GM23338 (cell line): ENCODE data around the gene ENTPD8. TPM values are rescaled to one million over a fixed set of nuclear protein-coding genes. Genes with fewer than 3 reads are reported as not detected.

Experiments
- ATAC-seq: fragments of 200-7000 bp; cut with Tn5 transposase; 3 replicates; pipeline ENCODE4 v1.9.1; 2020
- DNase-seq: peaks from one replicate; pipeline ENCODE4 v3.0.0-alpha.2; 2015; ENCODE audit warnings: low spot score
- H2AFZ ChIP-seq: fragments of 200-600 bp; sonication (generic); 2 replicates; pipeline ENCODE4 v1.8.0; 2016; ENCODE audit warnings: antibody characterized with exemption, mild to moderate bottlenecking, moderate library complexity
- H3F3A ChIP-seq: fragments of 200-600 bp; sonication (generic); replicated peaks from 2 replicates; pipeline ENCODE4 v1.8.0; 2017; ENCODE audit warnings: antibody characterized with exemption, mixed run types, low read depth
- H3K27ac ChIP-seq: fragments of 200-600 bp; sonication (generic); 2 replicates; pipeline ENCODE4 v1.6.1; 2016; ENCODE audit warnings: low read depth
- H3K27me3 ChIP-seq: fragments of 200-600 bp; sonication (generic); 2 replicates; pipeline ENCODE4 v1.8.0; 2016; ENCODE audit warnings: mild to moderate bottlenecking, mixed run types, moderate library complexity; ENCODE audit not compliant: insufficient read depth
- H3K36me3 ChIP-seq: fragments of 200-600 bp; sonication (generic); 2 replicates; pipeline ENCODE4 v1.8.0; 2016; ENCODE audit warnings: mild to moderate bottlenecking; ENCODE audit not compliant: insufficient read depth
- H3K4me1 ChIP-seq: fragments of 200-600 bp; sonication (generic); 2 replicates; pipeline ENCODE4 v1.8.0; 2016; ENCODE audit warnings: mild to moderate bottlenecking, moderate library complexity; ENCODE audit not compliant: insufficient read depth
- H3K4me2 ChIP-seq: fragments of 200-600 bp; sonication (generic); 2 replicates; pipeline ENCODE4 v1.7.1; 2017; ENCODE audit warnings: mixed run types
- H3K4me3 ChIP-seq: fragments of 200-600 bp; sonication (generic); 2 replicates; pipeline ENCODE4 v1.6.1; 2016; ENCODE audit warnings: mixed run types
- H3K79me2 ChIP-seq: fragments of 200-600 bp; sonication (generic); replicated peaks from 2 replicates; pipeline ENCODE4 v1.8.0; 2017; ENCODE audit warnings: mild to moderate bottlenecking; ENCODE audit not compliant: insufficient read depth
- H3K9me2 ChIP-seq: fragments of 200-600 bp; sonication (generic); 2 replicates; pipeline ENCODE4 v1.8.0; 2017; ENCODE audit not compliant: insufficient read depth
- H4K20me1 ChIP-seq: fragments of 200-600 bp; sonication (generic); replicated peaks from 2 replicates; pipeline ENCODE4 v1.8.0; 2017; ENCODE audit warnings: mild to moderate bottlenecking; ENCODE audit not compliant: insufficient read depth
- H3K27ac Mint-ChIP-seq: 2 replicates; pipeline ENCODE4 v1.8.0; 2020; ENCODE audit warnings: inconsistent platforms, mild to moderate bottlenecking, moderate library complexity, mixed read lengths
- H3K27me3 Mint-ChIP-seq: 3 replicates; pipeline ENCODE4 v1.8.0; 2022; ENCODE audit warnings: low read depth, mild to moderate bottlenecking, moderate library complexity, mixed read lengths, inconsistent platforms; ENCODE audit not compliant: insufficient read depth, poor library complexity
- H3K36me3 Mint-ChIP-seq: 3 replicates; pipeline ENCODE4 v1.8.0; 2021; ENCODE audit warnings: low read depth, mild to moderate bottlenecking, inconsistent platforms, moderate library complexity, mixed read lengths
- H3K4me1 Mint-ChIP-seq: 3 replicates; pipeline ENCODE4 v1.8.0; 2020; ENCODE audit warnings: mild to moderate bottlenecking, inconsistent platforms, mixed read lengths
- H3K4me3 Mint-ChIP-seq: 3 replicates; pipeline ENCODE4 v1.8.0; 2021; ENCODE audit warnings: moderate library complexity, mild to moderate bottlenecking, inconsistent platforms, mixed read lengths
- H3K9me3 Mint-ChIP-seq: 3 replicates; pipeline ENCODE4 v1.8.0; 2020; ENCODE audit warnings: moderate library complexity, mild to moderate bottlenecking, inconsistent platforms, mixed read lengths
- CREB1 ChIP-seq: fragments of 250-450 bp; sonication (Bioruptor Pico); IDR thresholded peaks from 2 replicates; pipeline ENCODE4 v1.5.0; 2020; ENCODE audit warnings: low read depth, mild to moderate bottlenecking, moderate library complexity
- ETS1 ChIP-seq: IDR thresholded peaks from 2 replicates; pipeline ENCODE4 v1.6.1; 2016; ENCODE audit warnings: antibody characterized with exemption
- EZH2phosphoT487 ChIP-seq: fragments of 200-600 bp; sonication (generic); IDR thresholded peaks from one replicate; pipeline ENCODE4 v1.8.1; 2018; ENCODE audit warnings: antibody characterized with exemption; ENCODE audit not compliant: unreplicated experiment
- NANOG ChIP-seq: IDR thresholded peaks from 2 replicates; pipeline ENCODE4 v1.6.1; 2016; ENCODE audit warnings: antibody characterized with exemption, borderline replicate concordance
- POLR2AphosphoS5 ChIP-seq: IDR thresholded peaks from 2 replicates; pipeline ENCODE4 v1.6.1; 2016; ENCODE audit warnings: antibody characterized with exemption, low read depth
- REST ChIP-seq: IDR thresholded peaks from one replicate; pipeline ENCODE4 v1.6.1; 2018; ENCODE audit warnings: antibody characterized with exemption; ENCODE audit not compliant: unreplicated experiment
- ZNF114 ChIP-seq: fragments of 250-450 bp; sonication (Bioruptor Pico); IDR thresholded peaks from 2 replicates; pipeline ENCODE4 v1.5.0; 2020; ENCODE audit warnings: mild to moderate bottlenecking, moderate library complexity
- ZNF331 ChIP-seq: fragments of 250-450 bp; sonication (Bioruptor Pico); IDR thresholded peaks from 2 replicates; pipeline ENCODE4 v1.5.0; 2020; ENCODE audit warnings: low read depth, mild to moderate bottlenecking, moderate library complexity
- polyA plus RNA-seq: library from polyadenylated mRNA; unstranded; fragments of >200 nt; fragmentation: Nextera tagmentation; extraction: Ambion mirVana; gene quantifications from 2 replicates; pipeline ENCODE4 v1.2.1, GENCODE V29; 2016
- total RNA-seq: library from RNA; depleted of rRNA; stranded (reverse); fragments of >200 nt; shearing (Covaris generic); gene quantifications from 2 replicates; pipeline ENCODE4 v1.2.3, GENCODE V29; 2014
- TF ChIP-seq, protein P1 (sequence below), 2 experiments: fragments of 200-600 bp in 1 of 2; sonication (generic) in 1 of 2; conservative IDR thresholded peaks; 2 replicates each; pipeline versions ENCODE4 v1.5.1 to v1.6.1; 2016 to 2017; ENCODE audit warnings: antibody characterized with exemption in 2 of 2, low read depth in 2 of 2, mild to moderate bottlenecking in 2 of 2, moderate library complexity in 1 of 2

Gene ENTPD8
- total and polyA plus RNA-seq, 2 experiments from 2014 or later, result 0.42 to 0.89 TPM

- TF ChIP-seq NANOG, result no peak
- no peak for TF ChIP-seq ZNF331
- TF ChIP-seq, protein P1, sequence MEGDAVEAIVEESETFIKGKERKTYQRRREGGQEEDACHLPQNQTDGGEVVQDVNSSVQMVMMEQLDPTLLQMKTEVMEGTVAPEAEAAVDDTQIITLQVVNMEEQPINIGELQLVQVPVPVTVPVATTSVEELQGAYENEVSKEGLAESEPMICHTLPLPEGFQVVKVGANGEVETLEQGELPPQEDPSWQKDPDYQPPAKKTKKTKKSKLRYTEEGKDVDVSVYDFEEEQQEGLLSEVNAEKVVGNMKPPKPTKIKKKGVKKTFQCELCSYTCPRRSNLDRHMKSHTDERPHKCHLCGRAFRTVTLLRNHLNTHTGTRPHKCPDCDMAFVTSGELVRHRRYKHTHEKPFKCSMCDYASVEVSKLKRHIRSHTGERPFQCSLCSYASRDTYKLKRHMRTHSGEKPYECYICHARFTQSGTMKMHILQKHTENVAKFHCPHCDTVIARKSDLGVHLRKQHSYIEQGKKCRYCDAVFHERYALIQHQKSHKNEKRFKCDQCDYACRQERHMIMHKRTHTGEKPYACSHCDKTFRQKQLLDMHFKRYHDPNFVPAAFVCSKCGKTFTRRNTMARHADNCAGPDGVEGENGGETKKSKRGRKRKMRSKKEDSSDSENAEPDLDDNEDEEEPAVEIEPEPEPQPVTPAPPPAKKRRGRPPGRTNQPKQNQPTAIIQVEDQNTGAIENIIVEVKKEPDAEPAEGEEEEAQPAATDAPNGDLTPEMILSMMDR (conservative IDR thresholded peaks at IDR 0.05; ENCODE audit: low read depth in 2 of 2), result no peak
- no peak for TF ChIP-seq REST
- no peak for TF ChIP-seq EZH2phosphoT487
These were observed 38.4 kb downstream of the ENTPD8 start (continued) for GRCh38 chr9:137402746-137403145.

GRCh38 chr9:137398561-137399468, 42.3 kb downstream of the ENTPD8 start:
- H3K27me3 Mint-ChIP-seq, result peaks cover 2% of the 10 kb centered on the region
- ATAC-seq (no peak), DNase-seq (no peak)
- Histone ChIP-seq H3K4me2 (no peak overlapping the region), H3K79me2 (no peaks in the 10 kb centered on the region), H3K27me3 (no peaks in the 10 kb centered on the region), H3K27ac (no peak overlapping the region), H2AFZ (no peak overlapping the region), H3K4me3 (no peak overlapping the region), H3K9me2 (no peaks in the 10 kb centered on the region), H3K36me3 (no peaks in the 10 kb centered on the region), H4K20me1 (no peaks in the 10 kb centered on the region), H3F3A (no peaks in the 10 kb centered on the region), H3K4me1 (no peaks in the 10 kb centered on the region)
- H3K4me3 Mint-ChIP-seq, result no peak overlapping the region; the same call in 2 of the 3 replicates
- H3K4me1 Mint-ChIP-seq, result no peaks in the 10 kb centered on the region; the same call in 2 of the 3 replicates
- no peak overlapping the region for H3K27ac Mint-ChIP-seq
- peaks cover 37% of the 10 kb centered on the region for H3K36me3 Mint-ChIP-seq
- peaks cover 42% of the 10 kb centered on the region for H3K9me3 Mint-ChIP-seq
- TF ChIP-seq ZNF331 (no peak), NANOG (no peak), ETS1 (no peak), REST (no peak), ZNF114 (CRISPR knock-in tag) (no peak), EZH2phosphoT487 (no peak), CREB1 (CRISPR knock-in tag) (no peak), POLR2AphosphoS5 (no peak)
- TF ChIP-seq, protein P1 (conservative IDR thresholded peaks at IDR 0.05; ENCODE audit: low read depth in 2 of 2), result no peak
